ENCODE data around the gene RNLS. TPM values are rescaled to one million over a fixed set of nuclear protein-coding genes. Genes with fewer than 3 reads are reported as not detected.
A peak's percentile ranks its signal among the peaks of the same experiment; 100 is the strongest.

Gene RNLS
- 4.9 and 9.7 TPM in 2 replicates for total RNA-seq (2014; rRNA removed; shearing (Covaris generic))

DNA sequence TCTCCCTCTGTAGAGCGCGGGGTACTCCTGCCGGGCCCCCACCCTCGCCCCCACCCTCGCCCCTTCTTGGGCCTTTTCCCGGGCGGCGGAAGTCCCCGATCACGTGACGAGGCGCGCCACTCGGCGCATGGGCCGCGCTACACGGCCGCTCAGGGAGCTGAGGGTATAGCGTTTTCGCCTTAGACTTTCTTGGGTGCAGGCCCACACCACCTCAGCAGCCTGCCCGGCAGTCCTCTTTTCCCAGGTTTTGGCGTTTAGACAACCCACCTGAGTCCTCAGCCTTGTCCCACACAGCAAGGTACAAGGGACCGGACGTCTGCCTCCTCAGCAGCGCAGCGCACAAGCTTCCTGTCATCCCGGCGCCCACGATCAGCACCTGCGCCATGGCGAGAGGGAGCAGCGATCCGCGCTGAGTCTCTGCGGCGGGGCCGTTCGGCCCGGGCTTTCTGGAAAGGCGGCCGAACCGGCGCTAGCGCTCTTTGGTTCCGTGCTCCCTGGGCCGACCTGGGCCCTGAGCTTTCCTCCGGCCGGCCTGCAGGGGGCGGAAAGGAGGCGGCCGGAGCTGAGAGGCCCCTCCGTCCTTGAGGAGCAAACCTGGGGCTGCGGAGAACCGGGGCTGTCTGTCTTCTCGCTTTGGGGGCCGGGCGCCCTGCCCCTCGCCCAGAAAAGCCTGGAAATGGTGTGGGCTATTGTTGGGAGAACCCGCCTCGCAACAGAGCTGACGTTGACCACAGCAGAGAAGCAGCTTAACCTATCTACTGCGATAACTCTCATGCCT is at the start of gene RNLS:
TSS of gene RNLS (minus strand) at position 513 of the 778 bp plus-strand sequence.
- DNase-seq = peak; percentile 76
- H3K27me3 ChIP-seq (ENCODE audit: control insufficient read depth, insufficient read depth, low read length) = peaks cover 1% of the 10 kb centered on the region; the same call in 1 of the 2 replicates
- peak within 1 kb of the TSS; percentile 81 for H3K4me3 ChIP-seq (ENCODE audit: insufficient read depth, low read depth, low read length)
- no peaks in the 10 kb centered on the region for H3K36me3 ChIP-seq (replicated peaks; ENCODE audit: control insufficient read depth, insufficient read depth, low read length)

DNA sequence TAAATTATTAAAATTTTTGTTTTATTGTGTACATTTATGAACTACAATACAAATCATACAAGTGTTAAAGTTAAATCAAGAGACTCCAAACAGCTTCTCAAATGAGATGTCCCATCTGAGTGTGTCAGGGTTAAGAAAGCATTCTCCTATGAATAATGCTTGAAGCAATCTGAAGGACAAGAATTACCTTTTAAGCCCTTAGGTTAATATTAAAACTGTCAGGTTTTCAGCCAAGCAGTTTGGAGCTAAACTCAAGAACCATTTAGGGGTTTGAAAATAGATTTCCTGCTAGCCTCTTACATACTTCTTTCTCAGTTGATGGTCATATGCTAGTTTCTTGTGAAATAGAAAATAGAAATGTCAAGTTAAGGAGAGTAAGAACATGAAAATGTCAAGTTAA is 41.7 kb upstream of the RNLS start:
- DNase-seq = no peak
- no peaks in the 10 kb centered on the region for H3K27me3 ChIP-seq (ENCODE audit: control insufficient read depth, insufficient read depth, low read length)
- no peaks in the 10 kb centered on the region for H3K36me3 ChIP-seq (replicated peaks; ENCODE audit: control insufficient read depth, insufficient read depth, low read length)
- no peak overlapping the region for H3K4me3 ChIP-seq (ENCODE audit: insufficient read depth, low read depth, low read length)

GRCh38 chr10:88623835-88624234 is 40.7 kb upstream of the RNLS start:
- H3K36me3 ChIP-seq (replicated peaks; ENCODE audit: control insufficient read depth, insufficient read depth, low read length) = no peaks in the 10 kb centered on the region
- H3K27me3 ChIP-seq (ENCODE audit: control insufficient read depth, insufficient read depth, low read length) = no peaks in the 10 kb centered on the region
- no peak overlapping the region for H3K4me3 ChIP-seq (ENCODE audit: insufficient read depth, low read depth, low read length)
- no peak for DNase-seq

GRCh38 chr10:88620441-88620840 is 37.3 kb upstream of the RNLS start:
- no peaks in the 10 kb centered on the region for H3K36me3 ChIP-seq (replicated peaks; ENCODE audit: control insufficient read depth, insufficient read depth, low read length)
- no peak for DNase-seq
- H3K27me3 ChIP-seq (ENCODE audit: control insufficient read depth, insufficient read depth, low read length) = no peaks in the 10 kb centered on the region
- H3K4me3 ChIP-seq (ENCODE audit: insufficient read depth, low read depth, low read length) = no peak overlapping the region

DNA sequence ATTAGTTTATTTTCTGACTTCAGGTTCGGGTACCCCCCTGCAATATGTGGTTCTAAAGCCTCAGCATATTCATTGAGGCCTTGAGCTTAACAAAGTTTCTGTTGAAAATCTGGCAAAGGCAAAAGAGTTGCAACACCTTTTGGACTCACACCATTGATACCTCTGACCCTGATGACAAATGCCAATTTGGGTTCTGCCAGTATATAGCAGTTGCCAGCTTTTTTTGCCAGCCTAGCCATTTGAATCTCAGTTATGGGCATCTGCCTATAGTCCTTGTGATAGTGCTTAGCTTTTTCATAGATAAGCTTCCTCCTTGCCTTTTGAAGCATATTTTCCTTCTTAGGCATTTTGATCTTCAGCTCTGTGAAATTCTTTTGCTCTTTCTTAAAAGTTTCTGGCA is 35.4 kb upstream of the RNLS start:
- H3K4me3 ChIP-seq (ENCODE audit: insufficient read depth, low read depth, low read length) = no peak overlapping the region
- DNase-seq = no peak
- no peaks in the 10 kb centered on the region for H3K27me3 ChIP-seq (ENCODE audit: control insufficient read depth, insufficient read depth, low read length)
- no peaks in the 10 kb centered on the region for H3K36me3 ChIP-seq (replicated peaks; ENCODE audit: control insufficient read depth, insufficient read depth, low read length)

DNA sequence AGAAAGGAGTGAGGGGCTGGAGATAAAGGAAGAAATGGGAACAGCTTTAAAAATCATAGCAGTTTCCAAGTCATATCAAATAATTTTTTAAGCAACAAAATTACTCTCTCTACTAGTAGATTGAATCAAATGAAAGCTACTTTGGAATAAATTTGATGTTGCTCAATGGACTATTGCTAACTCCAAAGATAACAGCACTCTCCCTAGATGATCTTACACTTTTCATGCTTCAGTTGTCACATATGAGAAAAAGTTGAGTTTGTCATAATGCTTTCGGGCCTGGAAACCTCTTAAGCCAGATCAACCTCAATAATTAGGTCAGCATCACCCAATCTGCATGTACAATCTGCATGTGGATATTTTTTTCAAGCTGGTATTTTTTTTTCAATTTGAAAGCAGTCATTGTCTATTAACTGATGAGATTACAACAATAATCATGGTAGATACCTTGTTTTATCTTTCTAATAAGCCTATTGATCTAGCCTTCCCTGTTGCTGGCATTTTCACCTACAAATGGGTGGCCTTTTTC is 34.7 kb upstream of the RNLS start:
- DNase-seq = no peak
- no peaks in the 10 kb centered on the region for H3K27me3 ChIP-seq (ENCODE audit: control insufficient read depth, insufficient read depth, low read length)
- no peak overlapping the region for H3K4me3 ChIP-seq (ENCODE audit: insufficient read depth, low read depth, low read length)
- H3K36me3 ChIP-seq (replicated peaks; ENCODE audit: control insufficient read depth, insufficient read depth, low read length) = no peaks in the 10 kb centered on the region

DNA sequence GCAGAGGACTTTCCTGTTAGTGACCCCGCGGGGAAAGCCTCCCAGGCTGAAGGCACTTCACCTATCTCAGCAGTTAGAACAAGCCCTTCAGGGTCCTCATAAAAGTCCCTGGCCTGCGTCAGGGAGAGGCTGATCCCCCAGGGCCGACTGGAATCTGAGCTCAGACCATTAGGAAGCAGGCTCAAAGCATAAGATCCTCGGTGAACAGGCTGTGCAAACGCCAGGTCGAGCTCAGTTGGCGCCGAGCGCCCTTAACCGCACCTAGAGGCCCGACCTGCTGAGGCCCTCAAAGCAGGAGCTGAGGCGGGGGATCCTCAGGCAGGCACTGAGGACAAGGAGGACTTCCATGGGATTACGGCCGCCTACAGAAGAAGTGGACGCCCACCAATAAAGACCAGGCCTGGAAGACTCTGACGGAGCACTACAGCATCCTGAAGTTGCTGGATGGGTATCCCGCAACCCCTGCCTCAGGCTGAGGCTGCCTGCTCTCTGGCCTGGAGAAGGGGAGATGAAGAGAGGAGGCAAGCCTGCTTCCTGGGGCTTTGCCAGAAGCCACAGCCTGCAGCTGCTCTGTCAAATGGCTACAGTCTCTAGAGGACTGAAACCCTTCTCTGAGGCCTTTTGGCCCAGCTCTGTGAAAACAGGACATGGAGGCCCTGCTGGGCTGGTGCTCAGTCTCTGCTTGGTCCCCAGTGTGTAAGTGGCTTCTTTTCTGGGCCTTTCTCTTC is 33.3 kb upstream of the RNLS start:
- H3K27me3 ChIP-seq (ENCODE audit: control insufficient read depth, insufficient read depth, low read length) = no peaks in the 10 kb centered on the region
- no peak for DNase-seq
- H3K4me3 ChIP-seq (ENCODE audit: insufficient read depth, low read depth, low read length) = no peak overlapping the region
- H3K36me3 ChIP-seq (replicated peaks; ENCODE audit: control insufficient read depth, insufficient read depth, low read length) = no peaks in the 10 kb centered on the region

DNA sequence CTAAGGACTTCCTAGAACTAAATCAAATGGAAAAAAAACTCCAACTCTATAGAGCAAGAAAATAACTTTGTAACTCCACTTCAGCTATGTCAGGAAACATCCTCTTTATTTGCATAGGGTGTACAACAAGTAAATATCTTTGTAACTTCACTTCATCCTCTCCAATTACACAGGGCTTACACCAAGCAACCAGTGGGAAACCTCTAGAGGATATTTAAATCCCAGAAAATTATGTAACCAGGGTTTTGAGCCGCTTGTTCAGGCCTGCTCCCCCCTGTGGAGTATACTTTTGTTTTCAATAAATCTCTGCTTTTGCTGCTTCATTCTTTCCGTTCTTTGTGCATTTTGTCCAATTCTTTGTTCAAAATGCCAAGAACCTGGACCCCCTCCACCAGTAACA is 25.7 kb upstream of the RNLS start:
- DNase-seq = no peak
- no peaks in the 10 kb centered on the region for H3K27me3 ChIP-seq (ENCODE audit: control insufficient read depth, insufficient read depth, low read length)

DNA sequence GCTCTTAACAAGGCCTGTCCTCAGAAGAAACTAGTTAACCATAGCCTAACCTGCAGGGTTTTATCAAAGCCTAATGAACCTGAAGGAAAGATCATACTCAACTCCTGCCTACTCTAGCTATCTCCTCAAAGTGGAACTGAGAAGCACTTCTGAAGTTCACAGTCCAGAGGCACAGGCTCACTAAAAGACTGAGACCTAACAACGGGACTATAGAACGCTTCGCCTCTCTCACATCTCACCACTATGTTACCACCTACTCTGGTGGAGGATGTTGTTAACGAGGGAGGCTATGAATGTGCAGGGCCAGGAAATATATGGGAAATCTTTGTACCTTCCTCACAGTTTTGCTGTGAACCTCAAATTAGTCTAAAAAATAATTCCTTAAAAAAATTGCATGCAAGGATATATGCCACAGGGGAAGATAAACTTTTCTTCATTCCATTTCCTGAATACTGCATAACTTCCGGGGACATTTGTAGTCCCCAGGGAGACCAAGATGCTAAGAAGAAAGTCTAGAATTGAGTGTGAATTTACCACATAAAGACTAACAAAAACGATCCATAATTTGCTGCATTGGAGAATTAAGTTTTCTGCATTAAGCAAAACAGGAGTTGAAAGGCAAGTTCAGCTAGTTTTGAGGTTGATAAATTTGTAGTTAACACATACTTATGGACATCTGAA is 25.1 kb upstream of the RNLS start:
- H3K4me3 ChIP-seq (ENCODE audit: insufficient read depth, low read depth, low read length) = no peak overlapping the region
- no peaks in the 10 kb centered on the region for H3K36me3 ChIP-seq (replicated peaks; ENCODE audit: control insufficient read depth, insufficient read depth, low read length)
- DNase-seq = no peak
- no peaks in the 10 kb centered on the region for H3K27me3 ChIP-seq (ENCODE audit: control insufficient read depth, insufficient read depth, low read length)

More for the DNA sequence above, 25.7 kb upstream of the RNLS start:
- H3K36me3 ChIP-seq (replicated peaks; ENCODE audit: control insufficient read depth, insufficient read depth, low read length) = no peaks in the 10 kb centered on the region
- H3K4me3 ChIP-seq (ENCODE audit: insufficient read depth, low read depth, low read length) = no peak overlapping the region

GRCh38 chr10:88598055-88598454 is 14.9 kb upstream of the RNLS start:
- no peak for DNase-seq
- Histone ChIP-seq H3K36me3 (replicated peaks; ENCODE audit: control insufficient read depth, insufficient read depth, low read length) (no peaks in the 10 kb centered on the region), H3K4me3 (ENCODE audit: insufficient read depth, low read depth, low read length) (no peak overlapping the region), H3K27me3 (ENCODE audit: control insufficient read depth, insufficient read depth, low read length) (no peaks in the 10 kb centered on the region; the same call in 1 of the 2 replicates)

DNA sequence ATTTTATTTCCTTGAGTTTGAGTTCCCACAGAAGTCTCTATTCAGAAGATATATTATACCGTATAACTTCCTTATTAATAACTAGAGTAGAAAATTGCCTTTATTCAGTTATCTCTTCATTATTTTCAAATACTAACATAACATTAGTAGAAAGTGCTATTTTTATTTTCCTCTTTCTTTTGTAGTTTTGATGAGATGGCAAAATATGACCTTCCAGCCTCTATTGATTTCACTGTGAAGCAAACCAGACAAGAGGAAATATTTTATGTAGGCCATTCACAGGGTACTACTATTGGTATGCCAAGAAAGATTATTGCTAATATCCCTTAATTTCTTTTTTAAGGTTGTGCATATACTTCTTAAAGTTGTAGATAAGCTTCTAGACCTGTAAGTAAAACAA is 11.4 kb upstream of the RNLS start:
- DNase-seq = no peak
- no peaks in the 10 kb centered on the region for H3K36me3 ChIP-seq (replicated peaks; ENCODE audit: control insufficient read depth, insufficient read depth, low read length)
- peaks cover 3% of the 10 kb centered on the region for H3K27me3 ChIP-seq (ENCODE audit: control insufficient read depth, insufficient read depth, low read length)
- H3K4me3 ChIP-seq (ENCODE audit: insufficient read depth, low read depth, low read length) = no peak overlapping the region

DNA sequence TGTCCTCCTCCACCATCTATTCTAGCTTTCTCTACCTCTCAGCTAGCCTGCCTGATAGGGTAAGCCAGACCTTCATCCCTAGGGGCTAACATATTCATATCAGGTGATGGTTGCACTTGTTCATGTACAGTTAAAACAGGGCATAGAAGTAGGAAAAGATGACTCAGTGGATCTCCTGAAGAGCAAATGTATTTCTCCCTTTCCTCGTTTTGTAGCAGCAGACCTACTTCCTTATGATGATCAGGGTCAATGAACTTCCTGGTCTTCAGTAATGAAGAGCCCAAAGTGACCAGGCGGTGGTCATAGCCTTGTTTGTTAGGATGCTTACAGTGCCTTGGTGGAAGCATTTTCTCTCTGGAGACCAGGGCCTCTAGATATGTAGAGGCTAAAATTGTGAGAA is 9.8 kb upstream of the RNLS start:
- no peak for DNase-seq
- no peak overlapping the region for H3K4me3 ChIP-seq (ENCODE audit: insufficient read depth, low read depth, low read length)

GRCh38 chr10:88592381-88592780 is 9.3 kb upstream of the RNLS start:
- no peak for DNase-seq
- no peak overlapping the region for H3K4me3 ChIP-seq (ENCODE audit: insufficient read depth, low read depth, low read length)
- H3K27me3 ChIP-seq (ENCODE audit: control insufficient read depth, insufficient read depth, low read length) = peaks cover 3% of the 10 kb centered on the region
- no peaks in the 10 kb centered on the region for H3K36me3 ChIP-seq (replicated peaks; ENCODE audit: control insufficient read depth, insufficient read depth, low read length)

More for the DNA sequence above, 9.8 kb upstream of the RNLS start:
- H3K27me3 ChIP-seq (ENCODE audit: control insufficient read depth, insufficient read depth, low read length) = peaks cover 3% of the 10 kb centered on the region
- H3K36me3 ChIP-seq (replicated peaks; ENCODE audit: control insufficient read depth, insufficient read depth, low read length) = no peaks in the 10 kb centered on the region

- DNase-seq = no peak
- Histone ChIP-seq H3K27me3 (ENCODE audit: control insufficient read depth, insufficient read depth, low read length) (peaks cover 4% of the 10 kb centered on the region), H3K4me3 (ENCODE audit: insufficient read depth, low read depth, low read length) (no peak within 1 kb of the TSS), H3K36me3 (replicated peaks; ENCODE audit: control insufficient read depth, insufficient read depth, low read length) (no peaks in the 10 kb centered on the region)
These were observed 3.3 kb upstream of the RNLS start, which contains the start of gene LIPJ for GRCh38 chr10:88586462-88586861. Gene LIPJ (plus strand): TSS chr10:88586762. CDS start chr10:88590688, 3,926 bp downstream.

Measured in H7 (cell line).